Jurkat, Clone E6-1 (cell line): Measurements from ENCODE around the gene TTC24.
"Not testable (repeated sequence)": the region's sequence is repeated elsewhere in the genome, so short reads cannot be mapped to it uniquely, and the experiment has no call there.

Source experiments
- DNase-seq: peaks from one replicate; pipeline ENCODE4 v3.0.0-alpha.2; 2011; ENCODE audit warnings: low read depth, low spot score
- H3K4me3 ChIP-seq: 2 replicates; pipeline ENCODE4 v1.5.1; 2011; ENCODE audit warnings: mild to moderate bottlenecking, low read length, control low read depth, moderate library complexity

TTC24 gene

DNA sequence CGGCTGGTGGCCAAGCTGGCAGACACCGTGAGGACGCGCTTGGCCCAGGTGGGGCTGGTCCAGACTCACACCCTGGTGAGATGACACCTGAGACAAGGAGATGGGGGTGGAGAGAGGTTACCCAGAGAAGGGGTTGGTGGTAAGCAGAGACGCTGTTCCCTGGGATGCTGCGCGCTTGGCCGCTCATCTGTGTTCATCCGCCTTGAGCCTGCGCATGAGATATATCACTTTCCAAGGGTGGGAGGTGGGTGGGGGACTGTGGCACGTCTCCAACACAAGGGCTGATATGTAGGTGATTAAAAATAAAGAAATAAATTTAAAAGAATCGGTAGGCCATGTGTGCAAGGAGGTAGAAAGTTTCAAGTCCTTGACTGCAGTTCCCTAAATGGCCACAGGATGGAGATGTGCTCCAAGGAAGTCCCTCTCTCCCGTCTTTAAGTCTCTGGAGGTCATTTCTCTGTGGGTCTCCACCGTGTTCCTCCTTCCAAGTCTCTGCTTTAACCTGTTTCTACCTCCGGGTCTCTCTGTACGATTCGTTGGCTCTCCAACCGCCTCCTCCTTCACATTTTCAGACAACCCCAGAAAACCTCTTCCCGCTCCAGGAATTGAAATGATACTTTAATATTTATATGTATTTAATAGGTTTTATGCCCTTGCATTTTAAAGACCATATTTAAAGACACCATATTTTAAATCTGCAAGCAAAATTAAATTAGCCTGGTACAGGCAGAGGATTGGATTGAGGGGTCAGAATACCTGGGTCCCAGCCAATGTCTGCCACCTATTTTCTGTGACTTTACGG, 4.5 kb downstream of the TTC24 start:
- no peak overlapping the region for H3K4me3 ChIP-seq
- DNase-seq, result peak; percentile 86

DNA sequence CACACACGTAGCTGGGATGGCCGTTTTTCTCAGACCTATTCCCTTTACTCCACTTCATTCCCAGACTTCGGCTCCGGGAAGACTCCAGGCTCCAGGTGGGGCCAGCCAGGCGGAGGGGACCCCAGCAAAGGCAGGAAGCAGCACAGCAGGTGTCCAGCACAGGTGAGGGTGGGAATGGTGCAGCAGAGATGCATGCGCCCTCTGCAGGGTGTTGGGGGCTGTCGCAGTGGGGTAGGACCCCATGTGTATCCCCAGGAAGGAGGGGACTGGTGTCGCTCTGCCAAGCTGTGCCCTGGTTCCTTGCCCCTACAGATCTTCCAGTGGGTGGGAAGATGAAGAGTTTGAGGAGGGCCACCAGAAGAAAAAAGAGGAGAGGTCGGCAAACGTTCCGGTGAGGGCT, 5.3 kb downstream of the TTC24 start:
- no peak overlapping the region for H3K4me3 ChIP-seq
- no peak for DNase-seq

DNA sequence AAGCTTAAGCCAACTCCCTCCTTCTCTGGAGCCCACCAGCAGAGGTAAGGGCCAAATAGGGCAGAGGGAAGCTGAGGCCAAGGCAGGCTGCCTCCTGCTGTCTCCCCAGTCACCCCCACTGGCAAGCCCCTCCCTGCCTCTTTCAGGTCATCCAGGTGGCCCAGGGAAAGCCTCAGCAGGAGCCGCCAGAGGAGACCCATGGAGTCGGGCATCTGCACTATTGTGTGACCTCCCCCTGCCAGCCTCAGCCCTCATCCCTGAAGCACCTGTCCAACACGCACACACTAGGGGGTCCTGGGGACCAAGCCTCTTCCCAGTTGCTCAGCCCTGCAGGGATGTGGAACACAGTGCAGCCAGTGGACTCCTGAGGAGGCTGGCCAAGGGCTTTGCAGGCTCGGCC, 6.8 kb downstream of the TTC24 start:
- no peak overlapping the region for H3K4me3 ChIP-seq
- no peak for DNase-seq

DNA sequence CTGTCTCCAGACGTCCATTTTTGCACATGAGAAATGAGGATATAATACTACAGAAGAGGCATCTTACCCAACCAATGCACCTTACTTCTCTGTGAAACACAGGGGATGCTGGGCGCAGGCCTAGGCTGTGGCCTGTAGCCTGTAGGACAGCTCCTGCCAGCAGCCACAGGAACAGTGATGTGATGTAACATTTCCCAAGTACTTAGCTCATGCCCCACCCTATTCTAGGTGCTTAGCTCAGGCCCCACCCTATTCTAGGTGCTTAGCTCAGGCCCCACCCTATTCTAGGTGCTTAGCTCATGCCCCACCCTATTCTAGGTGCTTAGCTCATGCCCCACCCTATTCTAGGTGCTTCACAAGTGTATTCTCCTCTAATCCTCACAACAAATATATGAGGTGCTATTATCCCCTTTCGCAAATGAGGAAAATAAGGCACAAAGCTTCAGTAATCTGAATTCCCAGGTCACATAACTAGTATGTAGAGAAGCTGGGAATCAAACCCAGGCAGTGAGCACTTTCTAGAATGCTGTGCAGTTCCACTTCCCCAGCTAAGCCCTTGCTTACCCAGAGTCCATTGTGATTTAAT, 7.5 kb downstream of the TTC24 start:
- no peak overlapping the region for H3K4me3 ChIP-seq
- DNase-seq, result no peak

DNA sequence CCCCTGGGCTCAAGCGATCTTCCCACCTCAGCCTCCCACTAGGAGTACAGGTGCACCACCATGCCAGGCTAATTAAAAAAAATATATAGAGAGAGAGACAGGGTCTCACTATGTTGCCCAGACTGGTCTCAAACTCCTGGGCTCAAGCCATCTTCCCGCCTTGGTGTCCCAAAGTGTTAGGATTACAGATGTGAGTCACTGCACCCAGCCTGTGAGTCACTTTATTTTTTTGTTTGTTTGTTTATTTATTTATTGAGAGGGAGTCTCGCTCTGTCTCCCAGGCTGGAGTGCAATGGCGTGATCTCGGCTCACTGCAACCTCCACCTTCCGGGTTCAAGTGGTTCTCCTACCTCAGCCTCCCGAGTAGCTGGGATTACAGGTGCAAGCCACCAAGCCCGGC, 8.4 kb downstream of the TTC24 start:
- not testable (repeated sequence) for DNase-seq, H3K4me3 ChIP-seq

DNA sequence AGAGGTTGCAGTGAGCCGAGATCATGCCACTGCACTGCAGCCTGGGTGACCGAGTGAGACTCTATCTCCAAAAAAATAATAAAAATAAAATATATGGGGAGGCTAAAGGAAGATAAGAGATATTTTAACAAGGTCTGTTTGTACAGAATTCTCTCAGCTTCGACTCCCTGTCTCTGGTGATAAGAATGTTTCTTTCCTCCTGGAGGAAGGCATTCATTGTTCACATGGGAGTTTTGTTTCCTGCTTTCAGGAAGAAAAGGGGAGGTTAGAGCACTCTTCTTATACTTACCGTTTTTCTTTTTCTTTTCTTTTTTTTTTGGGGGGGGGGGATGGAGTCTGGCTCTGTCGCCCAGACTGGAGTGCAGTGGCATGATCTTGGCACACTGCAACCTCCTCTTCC, 10.0 kb downstream of the TTC24 start:
- DNase-seq, result no peak
- no peak overlapping the region for H3K4me3 ChIP-seq

DNA sequence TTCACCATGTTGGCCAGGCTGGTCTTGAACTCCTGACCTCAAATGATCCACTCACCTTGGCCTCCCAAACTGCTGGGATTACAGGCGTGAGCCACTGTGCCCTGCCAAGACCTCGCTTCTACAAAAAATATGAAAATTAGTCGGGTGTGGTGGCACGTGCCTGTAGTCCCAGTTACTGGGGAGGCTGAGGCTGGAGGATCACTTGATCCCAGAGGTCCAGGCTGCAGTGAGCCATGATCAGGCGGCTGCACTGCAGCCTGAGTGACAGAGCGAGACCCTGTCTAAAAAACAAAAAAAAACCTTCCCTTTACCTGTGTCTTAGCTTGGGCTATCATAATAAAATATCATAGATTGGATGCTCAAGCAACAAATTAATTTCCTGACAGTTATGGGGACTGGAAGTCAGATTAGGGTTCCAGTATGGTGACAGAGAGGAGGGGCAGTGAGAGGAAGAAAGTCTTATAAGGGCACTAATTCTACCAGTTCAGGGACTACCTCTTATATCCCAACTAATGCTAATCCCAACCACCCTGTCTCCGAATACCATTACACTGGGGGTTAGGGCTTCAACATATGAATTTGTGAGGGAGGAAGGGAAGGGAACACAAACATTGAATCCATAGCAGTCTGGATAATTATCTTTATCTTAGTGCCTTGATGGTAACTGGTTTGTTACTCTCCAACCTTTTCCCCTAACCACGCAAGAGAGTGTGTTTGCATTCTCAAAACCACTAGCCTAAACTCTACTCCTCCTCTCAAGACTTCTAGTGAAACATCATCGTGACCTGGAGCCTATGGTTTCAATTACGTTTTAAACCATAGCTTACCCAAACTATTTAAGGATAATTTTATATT, 11.0 kb downstream of the TTC24 start:
- H3K4me3 ChIP-seq, result peak overlapping the region; percentile 84
- DNase-seq, result no peak

DNA sequence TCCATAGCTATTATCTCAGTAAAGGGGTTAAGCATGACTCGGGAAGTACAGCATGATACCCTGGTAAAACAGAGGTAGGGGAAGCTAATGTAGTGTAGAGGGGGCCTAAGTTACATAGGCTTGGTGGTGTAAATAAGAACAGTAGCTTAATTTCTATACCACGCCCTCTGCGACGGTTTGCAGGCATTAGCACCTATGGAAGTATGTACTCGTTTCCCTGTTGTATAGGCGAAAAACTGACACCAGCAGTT, 11.6 kb downstream of the TTC24 start:
- DNase-seq, result no peak
- H3K4me3 ChIP-seq, result peak overlapping the region; percentile 84

DNA sequence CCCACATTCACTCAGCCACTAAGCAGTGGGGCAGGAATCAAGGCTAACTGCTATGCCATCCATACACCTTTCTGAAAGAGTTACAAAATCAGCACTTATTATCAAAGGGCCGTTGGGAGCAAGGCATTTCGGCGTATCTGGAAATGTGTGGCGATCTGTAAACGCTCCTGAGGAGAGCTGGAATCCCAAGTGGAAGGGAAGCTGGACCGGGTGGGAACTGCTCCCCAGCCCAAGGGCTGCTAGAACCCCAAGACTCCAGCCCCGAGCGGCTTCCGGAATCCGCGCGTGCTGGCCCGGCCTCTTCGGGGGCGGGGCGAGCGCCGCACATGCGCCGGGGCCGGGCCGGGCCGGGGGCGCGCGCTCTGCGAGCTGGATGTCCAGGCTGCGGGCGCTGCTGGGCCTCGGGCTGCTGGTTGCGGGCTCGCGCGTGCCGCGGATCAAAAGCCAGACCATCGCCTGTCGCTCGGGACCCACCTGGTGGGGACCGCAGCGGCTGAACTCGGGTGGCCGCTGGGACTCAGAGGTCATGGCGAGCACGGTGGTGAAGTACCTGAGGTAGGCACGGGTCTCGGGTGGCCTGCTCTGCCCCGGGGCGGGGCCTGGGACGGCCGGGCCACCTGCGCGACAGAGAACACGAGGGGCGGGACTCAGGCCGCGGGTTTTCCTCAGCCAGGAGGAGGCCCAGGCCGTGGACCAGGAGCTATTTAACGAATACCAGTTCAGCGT, 12.1 kb downstream of the TTC24 start, which contains the start of gene NAXE:
Gene NAXE, plus strand, starts transcription at position 345 of the 726 bp plus-strand sequence. Its CDS starts 29 bp downstream, at position 374.
- H3K4me3 ChIP-seq, result peak within 1 kb of the TSS; percentile 84
- DNase-seq, result no peak

DNA sequence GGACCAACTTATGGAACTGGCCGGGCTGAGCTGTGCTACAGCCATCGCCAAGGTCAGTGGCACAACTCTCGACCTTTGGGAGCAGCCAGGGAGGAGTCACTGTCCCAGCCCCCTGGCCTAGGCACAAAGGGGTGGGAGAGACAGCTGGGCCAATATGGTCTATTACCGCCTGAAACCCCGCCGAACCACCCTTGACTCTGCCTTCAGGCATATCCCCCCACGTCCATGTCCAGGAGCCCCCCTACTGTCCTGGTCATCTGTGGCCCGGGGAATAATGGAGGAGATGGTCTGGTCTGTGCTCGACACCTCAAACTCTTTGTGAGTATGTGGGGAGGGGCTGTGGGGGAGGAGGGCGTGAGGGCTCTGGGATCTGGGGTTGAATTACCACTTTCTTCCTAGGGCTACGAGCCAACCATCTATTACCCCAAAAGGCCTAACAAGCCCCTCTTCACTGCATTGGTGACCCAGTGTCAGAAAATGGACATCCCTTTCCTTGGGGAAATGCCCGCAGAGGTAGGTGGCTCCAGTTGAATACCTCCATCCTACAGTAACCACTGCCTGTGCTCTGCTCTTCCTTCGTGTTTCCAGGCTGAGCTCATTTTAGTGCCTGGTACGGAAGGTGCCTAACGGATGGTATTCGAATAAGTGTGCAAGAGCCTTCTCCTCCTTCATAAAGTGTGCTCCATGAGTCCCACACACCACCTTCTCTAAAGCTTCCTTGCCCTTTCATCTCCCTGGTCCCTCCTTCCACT, 12.8 kb downstream of the TTC24 start:
- H3K4me3 ChIP-seq, result peak overlapping the region; percentile 84
- no peak for DNase-seq

DNA sequence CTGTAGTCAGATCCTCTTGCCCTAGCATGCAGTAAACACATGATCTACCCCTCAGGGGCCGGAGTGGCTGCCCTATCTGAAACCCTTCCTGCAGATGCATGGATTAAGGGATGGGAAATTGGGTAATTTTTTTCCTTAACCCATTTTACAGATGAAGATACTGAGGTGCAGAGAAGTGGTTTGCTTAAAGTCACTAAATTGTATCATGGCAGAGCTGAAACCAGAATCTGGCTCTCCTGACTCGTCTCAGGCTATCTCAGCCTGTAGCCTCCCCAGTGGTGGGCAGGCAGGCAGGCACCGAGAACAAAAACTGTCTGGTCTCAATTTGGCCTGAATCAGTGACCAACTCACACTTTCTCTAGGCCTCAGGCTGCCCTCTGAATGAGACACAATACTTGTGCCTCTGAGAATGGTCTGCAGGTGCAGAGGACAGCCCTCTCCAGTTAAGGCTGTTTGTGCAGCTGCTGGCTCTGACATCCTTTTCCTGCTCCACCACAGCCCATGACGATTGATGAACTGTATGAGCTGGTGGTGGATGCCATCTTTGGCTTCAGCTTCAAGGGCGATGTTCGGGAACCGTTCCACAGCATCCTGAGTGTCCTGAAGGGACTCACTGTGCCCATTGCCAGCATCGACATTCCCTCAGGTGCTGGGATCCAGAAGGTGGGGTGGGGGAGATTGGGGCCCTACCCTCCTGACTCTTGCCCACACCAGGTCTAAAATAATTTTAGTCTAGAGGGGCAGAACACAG, 13.6 kb downstream of the TTC24 start:
- H3K4me3 ChIP-seq, result peak overlapping the region; percentile 84; the same call in 1 of the 2 replicates
- DNase-seq, result no peak

DNA sequence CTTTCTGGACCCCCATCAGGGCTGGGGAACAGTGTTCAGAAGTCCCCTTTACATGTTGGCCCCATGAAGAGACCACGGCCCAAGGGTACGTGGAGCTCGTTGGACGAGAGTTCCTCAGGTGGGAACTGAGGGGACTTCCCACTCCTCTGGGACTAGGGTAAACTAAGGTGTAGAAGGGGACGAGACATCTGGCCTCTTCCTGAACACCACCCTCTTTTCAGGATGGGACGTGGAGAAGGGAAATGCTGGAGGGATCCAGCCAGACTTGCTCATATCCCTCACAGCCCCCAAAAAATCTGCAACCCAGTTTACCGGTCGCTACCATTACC, 14.1 kb downstream of the TTC24 start:
- DNase-seq, result no peak
- H3K4me3 ChIP-seq, result no peak overlapping the region

DNA sequence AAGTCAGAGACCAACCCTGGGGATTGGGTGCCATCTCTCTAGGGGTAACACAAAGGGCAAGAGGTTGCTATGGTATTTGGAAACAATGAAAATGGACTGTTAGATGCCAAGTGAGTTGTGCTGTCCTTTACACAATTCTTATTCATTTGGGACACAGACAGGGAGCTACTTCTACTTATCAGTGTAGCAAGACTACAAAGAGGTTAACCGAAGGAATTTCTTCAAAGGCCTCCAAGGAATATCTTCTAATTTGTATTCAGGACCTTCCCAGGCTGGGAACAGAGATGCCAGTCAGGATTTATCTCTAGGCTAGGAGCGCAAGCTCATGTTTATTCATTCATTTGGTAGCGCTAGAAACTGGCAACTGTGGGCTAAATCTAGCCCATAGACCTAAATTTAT, 14.7 kb downstream of the TTC24 start:
- DNase-seq, result no peak

DNA sequence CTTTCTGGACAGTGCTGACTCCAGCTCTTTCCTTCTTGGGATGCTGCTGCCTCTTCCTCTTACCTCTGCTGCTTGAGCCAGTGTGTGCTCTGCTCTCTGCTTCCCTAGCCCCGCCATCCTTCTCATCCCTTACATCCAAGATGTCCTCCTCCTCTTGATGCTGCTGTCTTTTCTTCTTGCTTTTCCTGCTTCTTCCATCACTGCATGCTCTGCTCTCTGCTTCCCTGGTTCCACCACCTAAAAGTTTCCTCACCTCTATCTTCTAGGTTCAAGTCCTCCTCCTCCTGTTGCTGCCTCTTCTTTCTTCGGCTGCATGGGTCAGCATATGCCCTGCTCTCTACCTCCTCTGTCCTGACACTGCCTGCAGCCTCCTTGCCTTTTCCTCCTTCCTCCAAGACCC, 15.5 kb downstream of the TTC24 start:
- DNase-seq, result no peak
- no peak overlapping the region for H3K4me3 ChIP-seq

More for the DNA sequence above, 14.7 kb downstream of the TTC24 start:
- H3K4me3 ChIP-seq, result no peak overlapping the region

DNA sequence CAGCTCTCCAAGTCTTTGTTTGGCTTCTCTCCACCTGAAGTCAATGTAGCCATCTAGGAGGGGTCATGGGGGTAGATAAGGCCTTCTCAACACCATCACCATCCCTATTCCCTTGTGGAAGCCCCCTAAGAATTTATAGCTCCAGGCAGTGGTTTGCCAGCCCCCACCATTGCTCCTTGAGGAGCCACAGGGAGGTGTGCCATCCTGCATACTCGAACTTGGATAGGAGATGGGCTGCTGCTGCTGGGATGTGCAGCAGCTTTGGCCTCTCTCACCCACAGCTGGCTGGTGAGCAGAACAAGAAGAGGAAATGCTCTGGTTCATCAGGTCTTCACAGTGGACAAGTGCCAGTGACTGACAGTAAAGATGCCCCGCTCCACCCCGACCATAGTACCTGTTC, 16.9 kb downstream of the TTC24 start:
- DNase-seq, result no peak
- H3K4me3 ChIP-seq, result no peak overlapping the region

DNA sequence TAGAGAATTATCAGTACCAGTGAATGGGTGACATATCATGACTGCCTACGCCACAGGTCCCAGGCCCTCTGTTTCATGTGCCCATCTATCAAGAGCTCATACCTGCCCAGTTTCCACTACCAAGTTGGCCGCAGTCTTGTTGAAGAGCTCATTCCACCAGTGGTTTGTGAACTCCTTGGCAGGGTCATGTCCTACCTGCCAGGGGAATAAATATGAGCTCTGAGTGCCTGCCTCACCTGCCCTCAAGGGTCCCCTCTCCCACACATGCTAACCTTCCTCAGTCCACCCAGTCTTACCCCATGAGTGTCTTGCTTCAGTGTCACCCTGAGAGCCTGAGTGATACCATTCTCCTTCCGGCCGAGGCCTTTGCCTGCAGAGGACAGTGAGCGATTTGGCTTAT, 18.6 kb downstream of the TTC24 start:
- no peak for DNase-seq
- no peak overlapping the region for H3K4me3 ChIP-seq

DNA sequence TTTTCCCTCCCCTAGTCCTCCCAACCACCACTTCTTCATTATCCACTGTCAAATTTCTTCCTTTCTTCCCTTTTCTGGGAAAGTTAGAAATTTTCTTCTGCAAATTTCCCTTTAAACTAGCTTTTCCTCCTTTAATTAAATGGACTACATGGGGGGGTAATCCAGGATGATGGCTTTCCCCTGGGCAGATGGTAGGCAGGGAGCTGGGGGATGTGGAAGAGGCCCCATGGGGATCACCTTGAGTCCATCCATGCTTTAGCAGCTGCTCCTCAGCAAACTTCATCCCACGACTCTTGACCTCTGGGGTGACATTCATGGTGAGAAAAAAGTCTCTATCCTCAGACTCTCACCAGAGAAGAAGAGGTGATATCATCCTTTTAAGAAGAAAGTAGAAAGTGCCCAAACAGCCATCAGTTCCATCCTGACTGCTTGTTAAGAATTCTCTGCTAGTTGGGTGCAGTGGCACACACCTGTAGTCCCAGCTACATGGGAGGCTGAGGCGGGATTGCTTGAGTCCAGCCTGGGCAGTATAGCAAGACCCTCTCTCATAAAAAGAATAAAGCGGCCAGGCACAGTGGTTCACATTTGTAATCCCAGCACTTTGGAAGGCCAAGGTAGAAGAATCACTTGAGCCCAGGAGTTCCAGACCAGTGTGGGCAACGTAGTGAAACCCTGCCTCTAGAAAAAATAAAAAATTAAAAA, 19.4 kb downstream of the TTC24 start:
- no peak for DNase-seq
- H3K4me3 ChIP-seq, result no peak overlapping the region

DNA sequence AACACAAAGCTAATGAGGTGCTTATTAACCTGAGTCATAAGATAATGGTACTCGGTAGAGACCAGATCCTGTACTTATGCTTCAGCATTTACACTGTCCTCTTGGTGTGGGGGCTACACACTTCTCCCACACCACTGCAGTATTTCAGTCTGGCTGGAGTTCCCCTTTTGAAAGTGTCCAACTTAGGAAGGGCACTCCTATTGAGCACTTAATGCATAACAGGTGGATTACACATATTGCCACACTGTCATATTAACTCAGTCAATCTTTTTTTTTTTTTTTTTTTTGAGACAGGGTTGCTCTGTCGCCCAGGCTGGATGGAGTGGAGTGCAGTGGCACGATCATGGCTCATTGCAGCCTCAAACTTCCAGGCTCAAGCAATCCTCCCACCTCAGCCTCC, 20.3 kb downstream of the TTC24 start:
- no peak for DNase-seq
- H3K4me3 ChIP-seq, result no peak overlapping the region
